ENCODE data around the gene SAAL1.
"Not testable (repeated sequence)": the region's sequence is repeated elsewhere in the genome, so short reads cannot be mapped to it uniquely, and the experiment has no call there.

The SAAL1 gene
- total RNA-seq: 8.8 to 16.9 (median 11.3) reads per million in 4 donors

- DNase-seq: peak; percentile 73 to 89 (median 83)
Observed at GRCh38 chr11:18105802-18106574, at the start of gene SAAL1. TSS of gene SAAL1 (minus strand) at chr11:18106082. CDS start at chr11:18106041, 41 bp downstream.

- DNase-seq: no peak
Observed at GRCh38 chr11:18151581-18151980, 45.7 kb upstream of the SAAL1 start.

- peak in 1 of 5 donors; percentile 8 for DNase-seq
Observed at GRCh38 chr11:18145837-18146236, 40.0 kb upstream of the SAAL1 start.

GRCh38 chr11:18145025-18145424, 39.1 kb upstream of the SAAL1 start:
- no peak for DNase-seq

GRCh38 chr11:18144243-18144642, 38.4 kb upstream of the SAAL1 start:
- no peak for DNase-seq

- no peak for DNase-seq
Observed at GRCh38 chr11:18140145-18140544, 34.3 kb upstream of the SAAL1 start.

- no peak for DNase-seq
Observed at GRCh38 chr11:18137186-18137800, 31.4 kb upstream of the SAAL1 start.

GRCh38 chr11:18135308-18135707, 29.4 kb upstream of the SAAL1 start:
- no peak for DNase-seq

- no peak for DNase-seq
Observed at GRCh38 chr11:18132341-18132740, 26.5 kb upstream of the SAAL1 start, which contains the start of gene MRGPRX3. TSS of gene MRGPRX3 (plus strand) at chr11:18132571. CDS start at chr11:18137203, 4,632 bp downstream.

GRCh38 chr11:18131115-18131514, 25.2 kb upstream of the SAAL1 start:
- not testable (repeated sequence) for DNase-seq

GRCh38 chr11:18121331-18121828, 15.5 kb upstream of the SAAL1 start:
- not testable (repeated sequence) for DNase-seq

- DNase-seq: peak; percentile 22 to 57 (median 47)
Observed at GRCh38 chr11:18115360-18116127, 9.7 kb upstream of the SAAL1 start.

- DNase-seq: no peak
Observed at GRCh38 chr11:18111005-18111404, 5.1 kb upstream of the SAAL1 start.

- no peak for DNase-seq
Observed at GRCh38 chr11:18108254-18108653, 2.4 kb upstream of the SAAL1 start.

GRCh38 chr11:18106688-18107087, 806 bp upstream of the SAAL1 start:
- no peak for DNase-seq

GRCh38 chr11:18105086-18105801, 638 bp downstream of the SAAL1 start:
- no peak for DNase-seq

- no peak for DNase-seq
Observed at GRCh38 chr11:18100926-18101656, 4.8 kb downstream of the SAAL1 start.

- DNase-seq: no peak
Observed at GRCh38 chr11:18093959-18094358, 11.9 kb downstream of the SAAL1 start.

- no peak for DNase-seq
Observed at GRCh38 chr11:18091731-18092130, 14.2 kb downstream of the SAAL1 start.

- DNase-seq: no peak
Observed at GRCh38 chr11:18088966-18089365, 16.9 kb downstream of the SAAL1 start.

GRCh38 chr11:18088366-18088765, 17.5 kb downstream of the SAAL1 start:
- DNase-seq: no peak

- no peak for DNase-seq
Observed at GRCh38 chr11:18081551-18081950, 24.3 kb downstream of the SAAL1 start.

All from T-helper 1 cell (primary cell).